GM19468 (cell line): ENCODE data around the gene PPM1N.

ENCODE experiments used
- ATAC-seq: cut with Tn5 transposase; IDR thresholded peaks from one replicate; pipeline ENCODE4 v1.9.1; 2021; ENCODE audit warnings: mild to moderate bottlenecking, moderate library complexity, moderate number of reproducible peaks; ENCODE audit not compliant: unreplicated experiment; ENCODE audit errors: extremely low read depth

PPM1N gene

GRCh38 chr19:45469945-45470761 is 28.1 kb upstream of the PPM1N start:
- ATAC-seq, result no peak

- no peak for ATAC-seq
Measured at GRCh38 chr19:45470762-45471081, 27.5 kb upstream of the PPM1N start.

GRCh38 chr19:45471111-45471930 is 26.9 kb upstream of the PPM1N start:
- ATAC-seq, result no peak

- ATAC-seq, result no peak
Measured at GRCh38 chr19:45471931-45472562, 26.2 kb upstream of the PPM1N start.

GRCh38 chr19:45472563-45473366 is 25.5 kb upstream of the PPM1N start:
- no peak for ATAC-seq

GRCh38 chr19:45473367-45473681 is 24.9 kb upstream of the PPM1N start:
- no peak for ATAC-seq

GRCh38 chr19:45473682-45474605 is 24.3 kb upstream of the PPM1N start:
- no peak for ATAC-seq

GRCh38 chr19:45474606-45475521 is 23.4 kb upstream of the PPM1N start:
- no peak for ATAC-seq

- no peak for ATAC-seq
Measured at GRCh38 chr19:45475537-45476291, 22.5 kb upstream of the PPM1N start.

- no peak for ATAC-seq
Measured at GRCh38 chr19:45476304-45476703, 21.9 kb upstream of the PPM1N start.

- no peak for ATAC-seq
Measured at GRCh38 chr19:45477186-45477585, 21.1 kb upstream of the PPM1N start.

- no peak for ATAC-seq
Measured at GRCh38 chr19:45477713-45478453, 20.4 kb upstream of the PPM1N start.

- peak; percentile 70 for ATAC-seq
Measured at GRCh38 chr19:45478454-45479238, 19.6 kb upstream of the PPM1N start.

GRCh38 chr19:45483033-45483432 is 15.2 kb upstream of the PPM1N start:
- no peak for ATAC-seq

- ATAC-seq, result no peak
Measured at GRCh38 chr19:45484273-45484945, 13.8 kb upstream of the PPM1N start.
